HG03378 (cell line): ENCODE results near the gene WNT11.
"Not testable (repeated sequence)": the region's sequence is repeated elsewhere in the genome, so short reads cannot be mapped to it uniquely, and the experiment has no call there.

Experiments
- ATAC-seq: cut with Tn5 transposase; IDR thresholded peaks from one replicate; pipeline ENCODE4 v1.9.1; 2021; ENCODE audit warnings: mild to moderate bottlenecking, moderate library complexity; ENCODE audit not compliant: unreplicated experiment

The WNT11 gene

DNA sequence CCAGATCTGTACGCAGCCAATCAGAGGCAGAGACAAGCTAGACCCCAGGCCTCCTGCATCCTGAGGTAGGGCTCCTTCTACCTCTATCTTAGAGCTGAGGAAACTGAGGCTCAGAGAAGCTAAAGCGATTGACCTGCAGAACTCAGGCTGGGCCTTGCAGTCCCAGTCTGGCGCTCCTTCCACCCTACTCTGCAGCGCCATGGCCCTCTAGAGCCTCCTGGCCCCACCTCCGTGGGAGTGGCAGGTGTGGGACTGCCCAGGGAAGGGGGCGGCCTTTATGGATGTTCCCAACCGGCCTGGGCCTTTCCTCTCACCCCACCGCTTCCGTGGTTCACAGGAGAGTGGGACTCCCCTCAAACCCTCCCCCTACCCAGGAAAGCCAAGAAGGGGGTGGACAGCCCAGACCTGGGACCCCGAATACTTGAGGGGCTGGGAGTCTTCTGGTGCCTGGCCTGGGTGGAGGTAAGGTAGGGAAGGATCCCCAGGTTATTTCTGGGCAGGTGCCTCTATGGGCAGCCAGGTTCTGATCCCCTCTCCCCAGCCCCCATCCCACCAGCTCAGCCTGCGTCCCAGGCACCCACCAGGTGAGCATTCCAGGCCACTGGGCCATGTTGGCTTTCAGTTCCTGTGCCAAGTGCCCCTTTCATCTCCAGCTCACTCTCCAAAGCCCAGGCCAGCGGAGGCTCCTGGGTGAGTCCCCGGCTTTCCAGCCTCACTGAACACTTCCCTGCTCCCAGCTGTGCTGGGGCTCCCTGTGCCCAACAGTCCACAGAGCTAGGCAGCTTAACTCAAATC is 3.0 kb downstream of the WNT11 start:
- ATAC-seq = no peak

GRCh38 chr11:76201672-76202412 is 4.5 kb downstream of the WNT11 start:
- no peak for ATAC-seq

GRCh38 chr11:76201056-76201455 is 5.2 kb downstream of the WNT11 start:
- ATAC-seq = no peak

GRCh38 chr11:76200006-76200940 is 6.0 kb downstream of the WNT11 start:
- ATAC-seq = no peak

DNA sequence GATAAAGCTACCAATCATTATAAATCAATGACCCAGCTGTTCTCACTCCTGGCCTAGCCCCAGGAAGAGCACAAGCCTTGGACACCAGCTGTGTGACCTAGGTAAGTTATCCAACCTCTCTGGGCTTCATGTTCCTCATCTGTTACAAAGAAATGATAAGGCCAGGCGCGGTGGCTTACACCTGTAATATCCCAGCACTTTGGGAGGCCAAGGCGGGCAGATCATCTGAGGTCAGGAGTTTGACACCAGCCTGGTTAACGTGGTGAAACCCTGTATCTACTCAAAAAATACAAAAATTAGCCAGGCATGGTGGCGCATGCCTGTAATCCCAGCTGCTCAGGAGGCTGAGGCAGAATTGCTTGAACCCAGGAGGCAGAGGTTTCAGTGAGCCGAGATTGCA is 7.6 kb downstream of the WNT11 start:
- not testable (repeated sequence) for ATAC-seq

DNA sequence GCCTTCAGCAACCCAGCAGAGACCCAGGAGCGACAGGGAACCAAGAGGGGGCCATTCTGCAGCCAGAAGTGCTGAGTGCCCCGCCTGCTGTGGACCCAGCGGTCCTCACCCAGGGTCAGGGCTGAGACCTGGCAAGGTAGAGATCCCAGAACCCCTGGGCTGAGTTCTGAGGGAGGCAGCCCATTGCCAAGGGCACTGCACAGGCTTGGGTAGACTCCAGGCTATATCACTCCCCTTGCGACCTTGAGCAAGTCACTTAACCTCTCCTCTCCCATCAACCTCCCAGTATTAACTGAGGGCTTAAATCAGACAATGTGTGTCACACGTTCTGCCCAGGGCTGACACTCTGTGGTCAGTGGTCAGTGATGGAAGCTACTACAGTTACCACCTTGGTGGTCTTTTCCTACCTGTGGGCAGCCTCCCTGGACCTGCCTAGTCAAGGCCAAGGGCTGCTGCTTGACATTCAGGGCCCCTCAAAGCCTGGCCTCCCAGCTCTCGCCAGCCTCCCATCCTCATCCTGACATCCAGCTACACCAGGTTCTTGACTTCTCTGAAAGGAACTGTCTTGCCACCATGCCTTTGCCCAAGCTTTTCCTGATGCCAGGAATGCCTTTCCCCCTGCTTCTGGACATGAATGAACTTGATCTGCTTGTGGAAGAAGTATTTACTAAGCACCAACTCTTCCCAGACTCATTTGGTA is 8.2 kb downstream of the WNT11 start:
- ATAC-seq = no peak

- ATAC-seq = no peak
Measured at GRCh38 chr11:76197332-76197731, 9.0 kb downstream of the WNT11 start.

GRCh38 chr11:76196849-76197248 is 9.5 kb downstream of the WNT11 start:
- ATAC-seq = no peak

GRCh38 chr11:76194872-76195668 is 11.2 kb downstream of the WNT11 start:
- no peak for ATAC-seq

DNA sequence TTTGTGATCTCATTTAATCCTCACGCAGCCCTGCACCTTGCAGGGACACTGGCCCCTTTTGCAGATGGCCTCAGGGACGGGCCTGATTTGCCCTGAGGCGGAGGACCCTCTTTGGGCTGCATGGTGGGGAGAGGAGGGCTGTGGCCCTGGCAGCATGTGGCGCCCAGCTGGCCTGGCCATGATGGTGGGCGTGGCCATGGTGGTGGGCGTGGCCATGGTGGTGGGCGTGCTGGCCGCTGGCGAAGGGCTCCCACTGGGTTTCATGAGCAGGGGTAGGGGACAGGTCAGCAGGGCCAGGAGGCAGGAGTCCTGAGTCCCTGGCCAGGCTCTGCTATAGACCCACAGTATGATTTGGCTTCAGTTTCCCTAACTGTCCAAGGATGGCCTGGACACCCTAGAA is 13.1 kb downstream of the WNT11 start:
- no peak for ATAC-seq

GRCh38 chr11:76190376-76190775 is 15.9 kb downstream of the WNT11 start:
- no peak for ATAC-seq

- no peak for ATAC-seq
Measured at GRCh38 chr11:76189682-76190081, 16.6 kb downstream of the WNT11 start.

GRCh38 chr11:76188873-76189272 is 17.4 kb downstream of the WNT11 start:
- ATAC-seq = no peak

DNA sequence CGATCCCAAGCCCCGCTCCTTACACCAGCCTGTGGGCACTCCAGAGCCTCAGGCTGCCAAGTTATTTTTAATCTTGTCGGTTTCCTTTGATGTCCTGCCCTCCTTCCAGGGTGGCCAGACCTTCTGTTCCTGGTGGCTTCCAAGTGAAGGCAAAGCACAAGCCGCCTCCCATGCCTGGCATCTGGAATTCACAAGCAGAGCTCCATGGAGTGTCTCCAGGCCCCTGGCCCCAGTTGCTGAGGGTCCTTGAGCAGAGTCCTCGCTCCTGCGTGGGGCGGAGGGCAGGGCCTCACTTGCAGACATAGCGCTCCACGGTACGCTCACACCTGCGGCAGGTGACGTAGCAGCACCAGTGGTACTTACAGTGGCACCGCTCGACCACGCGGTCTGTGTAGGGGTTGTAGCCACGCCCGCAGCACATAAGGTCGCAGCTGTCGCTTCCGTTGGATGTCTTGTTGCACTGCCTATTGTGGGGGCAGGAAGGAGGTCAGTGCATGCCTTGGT is 19.5 kb downstream of the WNT11 start:
- ATAC-seq = no peak

- no peak for ATAC-seq
Measured at GRCh38 chr11:76185931-76186401, 20.3 kb downstream of the WNT11 start.

GRCh38 chr11:76185511-76185910 is 20.8 kb downstream of the WNT11 start:
- no peak for ATAC-seq

DNA sequence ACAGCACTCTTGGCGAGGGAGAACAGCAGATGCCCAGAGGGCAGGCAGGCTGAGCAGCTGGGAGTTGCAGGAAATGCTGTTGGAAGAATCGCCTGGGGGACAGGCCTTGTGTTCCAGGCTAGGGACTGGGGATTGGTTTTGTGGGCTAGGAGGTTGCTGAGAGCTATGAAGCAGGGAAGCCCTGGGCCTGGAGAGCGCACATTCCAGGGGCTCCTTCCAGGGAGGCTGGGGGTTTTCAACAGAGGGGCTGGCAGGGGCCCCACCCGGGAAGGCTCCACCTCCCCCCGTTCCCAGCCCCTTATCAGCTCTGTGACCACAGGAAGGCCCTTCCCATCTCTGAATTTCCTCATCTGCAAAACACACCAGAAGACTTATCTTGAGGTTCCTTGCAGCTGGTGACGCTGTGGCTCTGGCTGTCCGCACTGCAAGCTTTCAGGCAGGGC is 21.7 kb downstream of the WNT11 start:
- ATAC-seq = no peak

DNA sequence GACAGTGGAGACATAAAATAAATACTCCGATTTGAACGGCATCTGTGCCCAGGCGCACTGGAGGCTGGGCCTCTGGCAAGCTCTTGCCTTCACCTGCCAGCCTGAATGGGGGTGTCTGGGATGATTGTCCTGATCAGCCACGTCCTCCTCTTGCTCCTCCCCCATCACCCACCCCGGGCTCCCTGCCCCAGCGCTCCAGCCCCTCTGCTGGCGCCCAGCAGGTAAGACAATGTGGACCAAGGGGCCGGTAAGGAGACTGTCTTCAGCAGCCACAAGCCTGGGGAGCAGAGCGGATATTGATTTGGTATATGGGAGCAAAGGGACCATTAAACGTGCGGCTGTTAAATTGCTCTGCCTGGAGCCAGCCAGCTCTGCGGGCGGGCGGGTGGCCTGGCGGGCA is 24.9 kb downstream of the WNT11 start:
- ATAC-seq = no peak

DNA sequence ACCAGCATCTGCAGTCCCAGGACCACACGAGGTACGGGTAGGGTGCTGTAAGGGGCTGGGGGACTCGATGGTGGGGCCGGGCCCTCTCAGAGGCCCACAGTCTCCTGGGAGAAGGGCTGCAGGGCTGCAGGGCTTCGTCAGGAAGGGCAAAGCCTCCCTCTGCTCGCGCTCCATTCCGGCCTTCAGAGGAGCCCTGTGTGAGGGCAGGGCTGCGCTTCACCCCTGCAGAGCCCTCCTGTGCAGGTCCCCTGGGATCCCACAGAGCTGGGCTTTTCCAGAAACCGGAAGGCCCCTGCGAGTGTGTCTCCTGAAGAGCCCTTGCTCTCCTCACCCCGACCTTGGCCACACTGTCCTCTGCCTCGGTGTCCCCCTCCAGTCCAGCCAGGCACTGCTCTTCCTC is 27.2 kb downstream of the WNT11 start:
- ATAC-seq = no peak
